Heart left ventricle (tissue), 16 donors: Measurements from ENCODE around the gene ANGPTL2. TPM values are rescaled to one million over a fixed set of nuclear protein-coding genes. Genes with fewer than 3 reads are reported as not detected.

Source experiments
- ATAC-seq, 4 donors: fragments of 200-7000 bp; cut with Tn5 transposase; one replicate each; pipeline ENCODE4 v1.9.1; 2020 to 2022; ENCODE audit warnings: moderate library complexity in 4 of 4, mild to moderate bottlenecking in 3 of 4, moderate number of reproducible peaks in 1 of 4
- DNase-seq, 5 donors: peaks; one replicate each; pipeline ENCODE4 v3.0.0-alpha.2; 2020
- H3K27ac ChIP-seq, 12 donors: fragments of 200-600 bp; sonication (generic) in 4 of 12; one replicate each; pipeline versions ENCODE4 v1.5.0 to v1.8.0; 2016 to 2022; ENCODE audit warnings: mild to moderate bottlenecking in 2 of 12
- H3K27me3 ChIP-seq, 9 donors: fragments of 200-600 bp; sonication (generic) in 2 of 9; one replicate each; pipeline versions ENCODE4 v1.5.1 to v1.8.0; 2016 to 2022; ENCODE audit warnings: mild to moderate bottlenecking in 3 of 9
- H3K36me3 ChIP-seq, 9 donors: fragments of 200-600 bp; sonication (generic) in 2 of 9; one replicate each; pipeline versions ENCODE4 v1.5.0 to v1.8.0; 2018 to 2022; ENCODE audit warnings: mild to moderate bottlenecking in 2 of 9
- H3K4me1 ChIP-seq, 12 donors: fragments of 200-600 bp; sonication (generic) in 4 of 12; one replicate each; pipeline versions ENCODE4 v1.5.0 to v1.8.0; 2016 to 2022; ENCODE audit warnings: mild to moderate bottlenecking in 3 of 12
- H3K4me3 ChIP-seq, 12 donors: fragments of 200-600 bp; sonication (generic) in 4 of 12; one replicate each; pipeline versions ENCODE4 v1.5.0 to v1.8.0; 2017 to 2022; ENCODE audit warnings: mild to moderate bottlenecking in 9 of 12, moderate library complexity in 4 of 12
- H3K9me3 ChIP-seq, 12 donors: fragments of 200-600 bp; sonication (generic) in 4 of 12; one replicate each; pipeline versions ENCODE4 v1.5.0 to v1.8.0; 2016 to 2022; ENCODE audit warnings: mild to moderate bottlenecking in 1 of 12
- CTCF ChIP-seq, 12 donors: fragments of 200-600 bp; sonication (generic) in 4 of 12; IDR thresholded peaks; one replicate each; pipeline versions ENCODE4 v1.5.0 to v1.8.0; 2018 to 2022; ENCODE audit warnings: antibody characterized with exemption in 12 of 12, mild to moderate bottlenecking in 5 of 12
- POLR2A ChIP-seq, 2 donors: fragments of 450-650 bp; IDR thresholded peaks; one replicate each; pipeline ENCODE4 v1.6.1; 2017; ENCODE audit warnings: antibody characterized with exemption in 2 of 2, mild to moderate bottlenecking in 2 of 2, moderate library complexity in 2 of 2
- WGBS, 4 donors: extraction: QIAGEN DNeasy Blood & Tissue Kit in 2 of 4; methylation state at CpG; one replicate each; pipeline versions ENCODE4 v1.1.5 to v1.1.7; 2013 to 2018; 5-methylcytosine and 5-hydroxymethylcytosine counted together
- intact Hi-C, 10 donors: fragments of 100-400 bp; cut with DNase I; formaldehyde crosslinking; loops; one replicate each; pipeline versions ENCODE4 v1.11.1 to v1.14.2; 2022
- polyA plus RNA-seq, 2 donors: library from polyadenylated mRNA; stranded (reverse); fragments of 200-250 nt; gene quantifications; one replicate each; pipeline ENCODE4 v1.2.3, GENCODE V29; 2013
- total RNA-seq, 9 donors: library from RNA; depleted of rRNA in 2 of 9; stranded (reverse); fragments of >200 nt in 2 of 9; fragmentation: NEBNext Ultra II Directional in 3 of 9; extraction: Animal tissue kit (Norgen Biotek cat#: 25700) in 3 of 9; gene quantifications; one replicate each; pipeline versions ENCODE4 v1.1.0 to v1.2.4, GENCODE V29; 2016 to 2023
- donor health status: ischemic (EF 13 %, LVEDD 7.1; RV severe dilation, severe dysfunction).
- donor health status: healthy with polysubstance abuse.
- donor health status: DM: no; HTN: yes; CAD: no.
- donor health status: DM: no; HTN: no; CAD: no.
- donor health status: ischemic (EF 25% LVEDD 6.9; RV normal size, moderate dysfunction).
- donor health status: ischemic (EF 25% LVEDD 5.7; RV mildly dilated, moderate dysfunction).
- donor health status: healthy.
- donor health status: DM: yes; HTN: yes; CAD: no.
- donor health status: ischemic (EF 35%, LVEDD 5.7; RV mildly dilated, moderate dysfunction).
- donor health status: nonischemic (EF 11% LVEDD 7.7; RV severe dilation, severe dysfunction).
- donor health status: DM: yes; HTN: yes; CAD: no.
- donor health status: PGD.
- donor health status: ischemic (EF 29% LVEDD 5.4; RV normal size, mild dysfunction).
- donor health status: nonischemic (EF 23%, LVEDD 6.1; RV moderate dilation, normal function).

ANGPTL2 gene
- total and polyA plus RNA-seq, 11 donors, result 17.0 to 92.5 (median 45.8) TPM

DNA sequence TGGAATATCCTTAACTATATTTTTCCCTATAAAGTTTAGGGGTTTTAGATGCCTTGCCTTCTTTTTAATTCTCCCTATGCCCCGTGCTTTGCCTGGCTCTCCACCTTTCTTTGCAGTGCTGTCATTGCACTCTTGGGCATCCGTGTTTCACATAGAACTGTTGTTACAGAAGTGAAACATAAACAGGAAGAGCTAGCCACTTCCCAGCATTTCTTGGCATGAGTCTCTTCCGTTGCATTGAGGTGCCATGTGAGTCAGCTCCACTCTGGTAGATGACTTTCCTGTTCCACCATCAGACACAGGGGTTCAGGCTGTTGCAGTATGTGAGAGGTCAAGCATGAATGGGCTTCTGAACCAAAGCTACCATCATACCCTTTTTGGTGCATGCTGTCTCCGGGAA, 73.4 kb downstream of the ANGPTL2 start:
- TF ChIP-seq CTCF (IDR thresholded peaks at IDR 0.05), result peak in 9 of 12 donors; percentile 8 to 54 (median 33)
- TF ChIP-seq POLR2A (IDR thresholded peaks at IDR 0.05), result no peak
- Histone ChIP-seq H3K9me3 (no peaks in the 10 kb centered on the region), H3K4me3 (peak overlapping the region in 2 of 12 donors; percentile 20 to 37), H3K27ac (peak overlapping the region in 9 of 12 donors; percentile 7 to 82 (median 41)), H3K4me1 (peaks cover 0 to 53% (median 31%) of the 10 kb centered on the region in 12 donors), H3K36me3 (no peaks in the 10 kb centered on the region), H3K27me3 (no peaks in the 10 kb centered on the region)
- peak in 3 of 4 donors; percentile 68 to 86 (median 81) for ATAC-seq
- peak in 2 of 5 donors; percentile 45 to 52 for DNase-seq
- WGBS, 4 donors, result 50 to 58% (median 54%) methylated on average over 4 of the region's 4 CpGs
- intact Hi-C loops, result loop anchor here in 1 of 10 donors (10.0 kb wide), 1 partner anchor 116 kb away; no protein-coding TSS in a partner anchor

GRCh38 chr9:127047971-127048370, 74.5 kb downstream of the ANGPTL2 start:
- ATAC-seq (no peak), DNase-seq (no peak)
- Histone ChIP-seq H3K9me3 (no peaks in the 10 kb centered on the region), H3K4me3 (no peak overlapping the region), H3K27ac (peak overlapping the region in 4 of 12 donors; percentile 39 to 82 (median 58)), H3K27me3 (no peaks in the 10 kb centered on the region), H3K4me1 (peaks cover 0 to 42% (median 20%) of the 10 kb centered on the region in 12 donors), H3K36me3 (no peaks in the 10 kb centered on the region)
- no peak for TF ChIP-seq CTCF (IDR thresholded peaks at IDR 0.05)
- TF ChIP-seq POLR2A (IDR thresholded peaks at IDR 0.05), result no peak
- WGBS, 4 donors, result 98 to 100% (median 98%) methylated on average over 3 of the region's 3 CpGs
- intact Hi-C loops, result loop anchor here in 1 of 10 donors (10.0 kb wide), 1 partner anchor 117 kb away; no protein-coding TSS in a partner anchor

GRCh38 chr9:127045148-127045547, 77.3 kb downstream of the ANGPTL2 start:
- WGBS, 4 donors, result 90 to 97% (median 96%) methylated on average over 1 of the region's 1 CpG
- TF ChIP-seq POLR2A (IDR thresholded peaks at IDR 0.05), result no peak
- no peak for TF ChIP-seq CTCF (IDR thresholded peaks at IDR 0.05)
- ATAC-seq, result no peak

DNA sequence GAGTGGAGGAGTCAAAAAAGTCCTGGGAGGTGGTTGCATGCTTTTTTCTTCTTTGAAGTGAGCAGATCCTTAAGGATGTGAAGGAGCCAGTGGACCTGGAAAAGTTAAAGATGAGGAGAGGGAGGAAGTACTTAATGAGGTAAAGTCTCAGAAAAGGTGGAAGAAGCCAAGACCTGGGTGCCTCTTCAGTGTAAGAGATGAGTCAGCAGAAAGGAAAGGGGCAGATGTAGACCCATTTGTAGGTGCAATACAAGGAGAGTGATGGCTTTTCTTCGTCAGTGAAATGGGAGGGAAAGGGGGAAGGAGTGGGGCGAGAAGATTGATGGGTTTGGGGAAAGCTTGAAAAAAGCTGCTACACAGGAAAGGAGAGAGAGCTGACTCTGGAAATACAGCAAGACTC, 82.9 kb downstream of the ANGPTL2 start:
- TF ChIP-seq POLR2A (IDR thresholded peaks at IDR 0.05) (no peak), CTCF (IDR thresholded peaks at IDR 0.05) (no peak)
- H3K36me3 ChIP-seq, result no peaks in the 10 kb centered on the region
- intact Hi-C loops, result no loop called here
- no peak for DNase-seq
- 95 to 98% (median 97%) methylated on average over 2 of the region's 2 CpGs for WGBS, 4 donors
- H3K4me1 ChIP-seq, result peaks cover 0 to 31% (median 19%) of the 10 kb centered on the region in 12 donors
- H3K27me3 ChIP-seq, result no peaks in the 10 kb centered on the region
- no peak overlapping the region for H3K27ac ChIP-seq
- H3K9me3 ChIP-seq, result no peaks in the 10 kb centered on the region
- no peak for ATAC-seq
- H3K4me3 ChIP-seq, result no peak overlapping the region

More at GRCh38 chr9:127045148-127045547, 77.3 kb downstream of the ANGPTL2 start:
- DNase-seq, result no peak
- Histone ChIP-seq H3K27ac (no peak overlapping the region), H3K36me3 (no peaks in the 10 kb centered on the region), H3K27me3 (no peaks in the 10 kb centered on the region), H3K9me3 (no peaks in the 10 kb centered on the region), H3K4me3 (no peak overlapping the region), H3K4me1 (peaks cover 0 to 22% (median 10%) of the 10 kb centered on the region in 12 donors)
- intact Hi-C loops, result loop anchor here in 1 of 10 donors (10.0 kb wide), 1 partner anchor 120 kb away; no protein-coding TSS in a partner anchor
